Measurements from ENCODE around the gene LTB. TPM values are rescaled to one million over a fixed set of nuclear protein-coding genes. Genes with fewer than 3 reads are reported as not detected.

Gene LTB
- total RNA-seq, 4 donors from 2014 or later = not detected

DNA sequence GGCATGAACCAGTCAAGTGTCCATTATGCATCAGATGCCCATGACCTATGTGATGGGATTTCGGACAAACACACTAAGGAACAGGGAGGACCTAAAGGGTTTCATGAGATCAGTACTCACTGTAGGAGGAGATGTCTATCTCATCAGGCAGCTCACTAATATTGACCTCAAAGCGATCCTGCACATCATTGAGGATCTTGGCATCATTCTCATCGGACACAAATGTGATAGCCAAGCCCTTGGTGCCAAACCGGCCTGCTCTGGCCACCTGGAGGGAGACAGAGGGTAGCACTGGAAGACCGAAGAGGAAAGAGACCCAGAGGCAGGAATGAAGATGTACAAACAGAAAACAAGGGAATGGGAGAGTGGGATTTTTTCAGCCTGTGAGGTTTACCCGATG, 51.6 kb downstream of the LTB start:
- TF ChIP-seq CTCF (IDR thresholded peaks at IDR 0.05) = no peak
- no peak for TF ChIP-seq POLR2A (IDR thresholded peaks at IDR 0.05)
- Histone ChIP-seq H3K36me3 (peaks cover 56 to 62% of the 10 kb centered on the region in 2 donors), H3K9me3 (no peaks in the 10 kb centered on the region)

More for the DNA sequence above, 51.6 kb downstream of the LTB start:
- H3K27ac ChIP-seq = no peak overlapping the region
- intact Hi-C loops (cut with DNase I) = no loop called here
- no peak overlapping the region for H3K4me3 ChIP-seq (replicated peaks in 1 of 3)
- H3K27me3 ChIP-seq = no peaks in the 10 kb centered on the region
- WGBS, 2 donors = 77 to 84% methylated on average over 5 of the region's 6 CpGs
- DNase-seq = no peak
- no peaks in the 10 kb centered on the region for H3K4me1 ChIP-seq

Small RNA genes within 50 kb of the gene (small RNA-seq; reads per million reads assigned to genes)
- gene SNORA38 (20.6 reads per million, percentile 94 among the genes with 10 or more reads in this experiment), gene SNORD117 (697 reads per million, percentile 98 among the genes with 10 or more reads in this experiment), gene SNORD84 (not detected), gene UQCRHP1 (not detected)

Other genes with a start within 250 kb of the LTB start
- 1,000 to 10,000 TPM in 1 of 4 donors, 100 to 1,000 TPM in 3; 328 to 1,292 (median 594) TPM for gene HLA-B, start 225.2 kb downstream of the LTB start, total RNA-seq
- gene MICA, start 178.8 kb downstream of the LTB start, total RNA-seq = 10 to 100 TPM; 12.3 to 23.2 (median 15.3) TPM
- gene MICB, start 84.3 kb downstream of the LTB start, total RNA-seq = 1 to 10 TPM in 3 of 4 donors, under 1 TPM in 1; 0.89 to 3.4 (median 2.1) TPM
- not detected for gene MCCD1, start 53.5 kb downstream of the LTB start, total RNA-seq
- 100 to 1,000 TPM; 296 to 339 (median 314) TPM for gene DDX39B, start 40.4 kb downstream of the LTB start, total RNA-seq
- 1 to 10 TPM; 1.2 to 3.9 (median 2.6) TPM for gene ATP6V1G2, start 35.8 kb downstream of the LTB start, total RNA-seq
- gene NFKBIL1, start 34.8 kb downstream of the LTB start, total RNA-seq = 10 to 100 TPM; 23.7 to 34.0 (median 27.5) TPM
- gene LTA, start 10.1 kb downstream of the LTB start, total RNA-seq = not detected
- under 1 TPM in 1 of 4 donors, not detected in 3; 0.42 TPM for gene TNF, start 6.9 kb downstream of the LTB start, total RNA-seq
- 10 to 100 TPM in 1 of 4 donors, 1 to 10 TPM in 2, not detected in 1; 2.5 to 23.4 (median 3.2) TPM for gene LST1, start 3.9 kb upstream of the LTB start, total RNA-seq
- not detected for gene NCR3, start 10.6 kb upstream of the LTB start, total RNA-seq
- gene AIF1, start 32.8 kb upstream of the LTB start, total RNA-seq = 10 to 100 TPM in 3 of 4 donors, 1 to 10 TPM in 1; 8.1 to 37.8 (median 17.6) TPM
- 100 to 1,000 TPM in 1 of 4 donors, 10 to 100 TPM in 3; 68.5 to 127 (median 86.7) TPM for gene PRRC2A, start 38.3 kb upstream of the LTB start, total RNA-seq
- 100 to 1,000 TPM; 179 to 301 (median 245) TPM for gene BAG6, start 70.2 kb upstream of the LTB start, total RNA-seq
- 1 to 10 TPM; 2.3 to 5.1 (median 4.5) TPM for gene APOM, start 73.5 kb upstream of the LTB start, total RNA-seq
- 10 to 100 TPM; 23.6 to 32.3 (median 28.7) TPM for gene C6orf47, start 78.4 kb upstream of the LTB start, total RNA-seq
- gene GPANK1, start 82.6 kb upstream of the LTB start, total RNA-seq = 10 to 100 TPM; 15.7 to 23.2 (median 22.1) TPM
- 100 to 1,000 TPM; 181 to 264 (median 206) TPM for gene CSNK2B, start 83.7 kb upstream of the LTB start, total RNA-seq
- 10 to 100 TPM in 2 of 4 donors, 1 to 10 TPM in 2; 4.4 to 11.8 (median 9.4) TPM for gene LY6G5B, start 87.6 kb upstream of the LTB start, total RNA-seq
- 1 to 10 TPM in 1 of 4 donors, under 1 TPM in 2, not detected in 1; 0.54 to 7.9 (median 0.83) TPM for gene LY6G5C, start 98.6 kb upstream of the LTB start, total RNA-seq
- gene ABHD16A, start 120.9 kb upstream of the LTB start, total RNA-seq = 10 to 100 TPM; 47.3 to 81.4 (median 71.7) TPM
- not detected for gene LY6G6F, start 124.4 kb upstream of the LTB start, total RNA-seq
- not detected for gene LY6G6D, start 132.9 kb upstream of the LTB start, total RNA-seq
- gene LY6G6C, start 139.3 kb upstream of the LTB start, total RNA-seq = not detected
- gene MPIG6B, start 140.9 kb upstream of the LTB start, total RNA-seq = 1 to 10 TPM in 1 of 4 donors, under 1 TPM in 1, not detected in 2; 0.54 to 1.8 TPM
- gene DDAH2, start 146.9 kb upstream of the LTB start, total RNA-seq = 100 to 1,000 TPM in 3 of 4 donors, 10 to 100 TPM in 1; 99.9 to 117 (median 114) TPM
- 100 to 1,000 TPM; 222 to 314 (median 247) TPM for gene CLIC1, start 154.1 kb upstream of the LTB start, total RNA-seq
- gene MSH5, start 157.6 kb upstream of the LTB start, total RNA-seq = 10 to 100 TPM in 1 of 4 donors, 1 to 10 TPM in 3; 5.6 to 11.2 (median 7.2) TPM
- 1 to 10 TPM in 3 of 4 donors, not detected in 1; 2.0 to 4.2 (median 3.0) TPM for gene SAPCD1, start 180.2 kb upstream of the LTB start, total RNA-seq
- gene VWA7, start 194.9 kb upstream of the LTB start, total RNA-seq = 1 to 10 TPM; 1.2 to 8.9 (median 5.4) TPM
- 100 to 1,000 TPM in 1 of 4 donors, 10 to 100 TPM in 3; 33.8 to 120 (median 39.9) TPM for gene VARS1, start 213.3 kb upstream of the LTB start, total RNA-seq
- 10 to 100 TPM; 29.2 to 48.4 (median 36.5) TPM for gene LSM2, start 224.5 kb upstream of the LTB start, total RNA-seq
- 1 to 10 TPM; 3.5 to 4.1 (median 3.9) TPM for gene HSPA1L, start 232.9 kb upstream of the LTB start, total RNA-seq
- gene HSPA1A, start 233.1 kb upstream of the LTB start, total RNA-seq = 100 to 1,000 TPM; 148 to 320 (median 190) TPM
- gene HSPA1B, start 245.3 kb upstream of the LTB start, total RNA-seq = 100 to 1,000 TPM; 194 to 330 (median 256) TPM

All from thyroid gland (tissue), 4 donors.